GM04504 (cell line): ENCODE results near the gene SIRT3.
A peak's percentile ranks its signal among the peaks of the same experiment; 100 is the strongest.

Source experiments
- DNase-seq: peaks from one replicate; pipeline ENCODE4 v3.0.0-alpha.2; 2012; ENCODE audit warnings: low read depth

The SIRT3 gene

DNA sequence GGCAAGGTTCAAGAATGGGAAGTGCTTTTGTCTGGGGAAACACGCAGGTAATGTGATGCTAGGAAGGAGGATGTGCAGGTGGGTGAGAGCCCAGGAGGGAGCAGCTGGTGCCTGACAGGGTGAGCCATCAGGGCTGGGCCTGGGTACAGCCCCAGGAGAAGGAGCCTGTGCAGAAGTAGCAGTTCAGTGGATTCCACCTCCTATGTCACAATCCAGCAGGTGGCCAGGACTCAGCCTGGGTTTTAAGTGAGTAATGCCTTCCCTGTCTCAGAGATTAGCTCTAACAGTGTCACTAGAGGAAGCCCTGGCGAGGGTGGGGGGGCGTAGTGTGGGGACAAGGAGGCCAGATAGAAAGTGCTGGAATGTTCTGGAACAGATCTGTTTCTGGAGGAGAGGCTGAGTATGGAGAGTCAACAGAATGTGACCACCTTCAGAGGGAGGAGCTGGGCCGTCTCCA lies 20.5 kb downstream of the SIRT3 start:
- no peak for DNase-seq

DNA sequence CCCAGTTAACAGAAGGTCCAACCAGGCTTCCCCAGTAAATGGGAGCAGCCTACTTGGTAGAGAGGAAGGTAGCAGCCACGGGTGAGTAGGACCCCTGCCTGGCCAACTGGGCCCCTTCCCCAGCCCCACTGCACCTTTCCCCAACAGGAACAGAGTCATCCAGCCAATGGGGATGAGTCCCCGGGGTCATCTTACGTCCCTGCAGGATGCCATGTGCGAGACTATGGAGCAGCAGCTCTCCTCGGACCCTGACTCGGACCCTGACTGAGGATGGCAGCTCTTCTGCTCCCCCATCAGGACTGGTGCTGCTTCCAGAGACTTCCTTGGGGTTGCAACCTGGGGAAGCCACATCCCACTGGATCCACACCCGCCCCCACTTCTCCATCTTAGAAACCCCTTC lies 22.1 kb downstream of the SIRT3 start:
- DNase-seq = no peak

DNA sequence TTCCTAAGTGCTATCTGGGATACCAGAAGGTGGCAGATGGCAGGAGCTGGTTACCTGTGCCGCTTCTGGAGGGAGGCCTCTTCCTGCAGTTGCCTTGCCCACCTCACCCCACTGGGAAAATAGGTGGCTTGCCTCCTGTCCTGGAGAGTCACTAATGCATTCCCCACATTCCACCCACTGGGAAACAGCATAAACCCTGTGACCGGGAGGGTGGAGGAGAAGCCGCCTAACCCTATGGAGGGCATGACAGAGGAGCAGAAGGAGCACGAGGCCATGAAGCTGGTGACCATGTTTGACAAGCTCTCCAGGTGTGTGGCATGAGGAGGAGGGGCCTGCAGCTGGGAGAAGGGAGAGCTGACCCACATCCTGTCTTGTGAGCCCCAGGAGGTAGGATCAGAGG lies 23.0 kb downstream of the SIRT3 start:
- DNase-seq = no peak

DNA sequence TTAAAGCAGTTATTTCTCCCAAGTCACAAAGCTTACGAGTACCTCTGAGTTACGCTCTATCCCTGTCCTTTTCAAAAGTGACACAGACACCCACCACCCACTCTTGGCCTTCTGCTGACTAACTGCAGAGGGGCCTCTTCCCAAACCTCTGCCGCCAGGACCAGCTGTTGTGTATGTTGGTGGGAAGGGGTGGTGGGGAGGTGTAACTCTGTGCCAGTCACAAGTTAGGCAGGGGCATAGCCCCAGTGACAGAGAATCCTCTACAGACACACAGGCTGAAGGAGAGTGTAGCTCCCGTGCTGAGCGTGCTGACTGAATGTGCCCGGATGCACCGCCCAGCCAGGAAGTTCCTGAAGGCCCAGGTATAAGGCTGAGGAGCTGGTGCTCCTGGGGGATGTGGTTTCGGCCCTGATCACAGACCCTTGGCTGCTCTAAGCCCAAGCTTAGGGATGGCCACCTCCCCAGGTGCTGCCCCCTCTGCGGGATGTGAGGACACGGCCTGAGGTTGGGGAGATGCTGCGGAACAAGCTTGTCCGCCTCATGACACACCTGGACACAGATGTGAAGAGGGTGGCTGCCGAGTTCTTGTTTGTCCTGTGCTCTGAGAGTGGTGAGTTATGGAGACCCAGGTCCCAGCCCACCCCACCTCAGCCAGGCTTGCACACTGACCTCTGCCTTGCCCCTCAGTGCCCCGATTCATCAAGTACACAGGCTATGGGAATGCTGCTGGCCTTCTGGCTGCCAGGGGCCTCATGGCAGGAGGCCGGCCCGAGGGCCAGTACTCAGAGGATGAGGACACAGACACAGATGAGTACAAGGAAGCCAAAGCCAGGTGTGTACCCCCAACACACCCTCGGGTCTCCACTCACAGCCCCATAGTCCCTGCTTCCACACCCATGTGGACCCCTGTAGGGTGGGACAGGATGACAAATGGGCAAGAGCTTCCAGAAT lies 23.7 kb downstream of the SIRT3 start:
- DNase-seq = no peak

DNA sequence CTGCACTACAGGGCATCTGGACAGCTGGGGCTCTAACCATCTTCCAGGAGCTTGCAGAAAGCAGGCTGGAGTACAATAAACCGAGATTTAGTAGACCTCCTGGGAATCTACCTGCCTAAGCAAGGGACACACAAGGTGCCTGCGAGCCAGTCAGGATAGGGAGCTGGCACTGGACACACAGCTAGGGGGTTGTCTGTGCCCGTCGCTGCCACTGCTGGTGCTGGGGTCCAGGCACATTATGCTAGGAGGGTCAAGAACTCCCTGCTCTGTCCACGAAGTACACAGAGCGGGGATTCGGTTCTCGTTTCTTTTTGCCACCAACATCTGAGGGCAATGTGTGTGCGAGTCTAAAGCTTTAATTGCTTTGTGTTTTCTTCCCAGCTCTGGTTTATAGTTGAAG lies 24.4 kb downstream of the SIRT3 start:
- no peak for DNase-seq

DNA sequence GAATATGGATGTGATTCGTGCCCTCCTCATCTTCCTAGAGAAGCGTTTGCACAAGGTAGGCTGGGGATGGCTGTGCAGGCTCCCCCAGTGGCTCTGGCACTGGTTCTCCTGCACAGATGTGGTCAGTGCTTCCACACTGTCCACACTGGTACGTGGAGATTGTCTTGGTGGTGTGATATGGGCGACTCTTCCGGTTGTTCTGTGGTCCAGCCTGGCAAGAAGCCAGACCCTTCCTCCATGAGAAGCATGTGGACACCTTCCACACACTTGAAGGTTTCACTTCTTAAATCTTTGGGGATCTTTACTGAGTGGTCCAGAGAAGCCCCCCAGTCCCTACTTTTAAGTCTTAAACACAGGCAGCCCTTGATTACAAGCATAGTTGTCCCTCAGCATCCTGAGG lies 24.8 kb downstream of the SIRT3 start:
- no peak for DNase-seq

DNA sequence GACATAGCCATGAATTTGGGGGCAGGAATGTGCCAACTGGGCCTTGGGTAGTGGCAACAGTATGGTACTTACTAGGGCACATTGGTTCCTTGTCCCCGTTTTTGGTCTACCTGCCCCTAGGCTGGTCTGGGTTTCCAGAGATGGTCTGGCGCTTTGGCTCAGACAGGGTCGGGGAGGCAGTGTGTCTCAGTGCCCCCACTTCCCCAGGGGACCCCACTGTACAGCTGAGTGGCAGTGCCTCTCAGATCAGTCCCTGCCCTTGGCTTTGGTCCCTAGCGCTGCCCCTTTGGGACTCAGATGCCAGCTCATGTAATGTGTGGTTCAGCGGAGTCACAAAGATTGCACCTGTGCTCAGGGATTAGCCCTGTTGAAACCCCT lies 25.4 kb downstream of the SIRT3 start:
- DNase-seq = no peak

DNA sequence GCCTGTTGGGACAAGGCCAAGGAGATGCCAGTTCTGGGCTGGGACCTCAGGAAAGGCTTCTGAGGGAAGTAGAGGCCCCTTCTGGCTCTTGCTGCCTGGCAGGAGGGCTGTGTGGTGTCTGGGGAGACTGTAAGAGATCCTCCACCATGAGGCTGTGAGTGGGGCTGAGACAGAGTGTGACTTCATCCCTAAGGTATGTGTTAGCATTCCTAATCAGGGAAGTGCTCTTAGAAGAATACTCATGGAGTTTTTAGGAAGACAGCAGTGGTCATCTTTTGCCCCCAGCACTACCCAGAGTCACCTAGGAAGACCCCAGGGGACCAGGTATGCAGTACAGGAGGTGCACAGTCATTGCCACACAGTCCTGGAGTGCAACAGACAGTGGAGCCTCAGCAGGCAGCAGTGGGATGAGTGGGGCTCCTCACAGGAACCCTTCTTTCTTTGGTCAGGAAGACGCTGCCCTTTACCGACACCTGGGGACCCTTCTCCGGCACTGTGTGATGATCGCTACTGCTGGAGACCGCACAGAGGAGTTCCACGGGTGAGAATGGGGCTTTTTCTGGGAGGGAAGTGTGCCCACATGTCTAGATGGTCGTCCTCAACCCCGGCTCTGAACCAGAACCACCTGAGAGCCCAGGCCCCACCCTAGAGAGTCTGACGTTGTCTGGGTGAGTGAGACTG lies 25.9 kb downstream of the SIRT3 start:
- peak; percentile 60 for DNase-seq

DNA sequence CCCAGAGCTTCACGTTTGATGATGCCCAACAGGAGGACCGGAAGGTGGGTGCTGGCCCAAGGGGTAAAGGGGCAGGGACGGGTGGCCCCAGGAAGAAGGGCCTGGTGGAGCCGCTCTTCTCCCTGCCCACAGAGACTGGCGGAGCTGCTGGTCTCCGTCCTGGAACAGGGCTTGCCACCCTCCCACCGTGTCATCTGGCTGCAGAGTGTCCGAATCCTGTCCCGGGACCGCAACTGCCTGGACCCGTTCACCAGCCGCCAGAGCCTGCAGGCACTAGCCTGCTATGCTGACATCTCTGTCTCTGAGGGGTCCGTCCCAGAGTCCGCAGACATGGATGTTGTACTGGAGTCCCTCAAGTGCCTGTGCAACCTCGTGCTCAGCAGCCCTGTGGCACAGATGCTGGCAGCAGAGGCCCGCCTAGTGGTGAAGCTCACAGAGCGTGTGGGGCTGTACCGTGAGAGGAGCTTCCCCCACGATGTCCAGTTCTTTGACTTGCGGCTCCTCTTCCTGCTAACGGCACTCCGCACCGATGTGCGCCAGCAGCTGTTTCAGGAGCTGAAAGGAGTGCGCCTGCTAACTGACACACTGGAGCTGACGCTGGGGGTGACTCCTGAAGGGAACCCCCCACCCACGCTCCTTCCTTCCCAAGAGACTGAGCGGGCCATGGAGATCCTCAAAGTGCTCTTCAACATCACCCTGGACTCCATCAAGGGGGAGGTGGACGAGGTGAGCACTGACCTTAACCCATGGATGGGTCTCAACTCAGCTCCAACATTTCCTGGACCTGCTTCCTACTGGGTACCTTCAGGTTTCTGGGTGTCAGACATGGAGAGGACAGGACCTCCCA lies 26.6 kb downstream of the SIRT3 start:
- DNase-seq = no peak

DNA sequence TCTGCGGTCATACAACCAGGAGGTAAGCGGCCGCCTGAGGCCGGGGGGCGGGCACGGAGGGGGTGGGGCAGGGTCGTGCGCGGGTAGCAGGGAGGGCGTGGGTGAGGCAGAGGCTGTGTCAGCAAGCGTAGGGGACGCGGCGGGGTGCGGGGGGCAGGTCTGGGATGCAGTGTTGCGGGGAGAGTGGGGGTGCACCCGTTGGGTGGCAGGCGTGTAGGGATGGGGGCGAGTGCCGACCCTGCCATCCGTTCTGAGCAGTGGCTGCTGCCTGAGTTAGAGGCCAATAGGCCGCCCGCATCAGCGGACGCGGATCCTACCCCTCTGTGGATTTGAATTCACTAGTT lies 27.3 kb downstream of the SIRT3 start:
- DNase-seq = no peak

DNA sequence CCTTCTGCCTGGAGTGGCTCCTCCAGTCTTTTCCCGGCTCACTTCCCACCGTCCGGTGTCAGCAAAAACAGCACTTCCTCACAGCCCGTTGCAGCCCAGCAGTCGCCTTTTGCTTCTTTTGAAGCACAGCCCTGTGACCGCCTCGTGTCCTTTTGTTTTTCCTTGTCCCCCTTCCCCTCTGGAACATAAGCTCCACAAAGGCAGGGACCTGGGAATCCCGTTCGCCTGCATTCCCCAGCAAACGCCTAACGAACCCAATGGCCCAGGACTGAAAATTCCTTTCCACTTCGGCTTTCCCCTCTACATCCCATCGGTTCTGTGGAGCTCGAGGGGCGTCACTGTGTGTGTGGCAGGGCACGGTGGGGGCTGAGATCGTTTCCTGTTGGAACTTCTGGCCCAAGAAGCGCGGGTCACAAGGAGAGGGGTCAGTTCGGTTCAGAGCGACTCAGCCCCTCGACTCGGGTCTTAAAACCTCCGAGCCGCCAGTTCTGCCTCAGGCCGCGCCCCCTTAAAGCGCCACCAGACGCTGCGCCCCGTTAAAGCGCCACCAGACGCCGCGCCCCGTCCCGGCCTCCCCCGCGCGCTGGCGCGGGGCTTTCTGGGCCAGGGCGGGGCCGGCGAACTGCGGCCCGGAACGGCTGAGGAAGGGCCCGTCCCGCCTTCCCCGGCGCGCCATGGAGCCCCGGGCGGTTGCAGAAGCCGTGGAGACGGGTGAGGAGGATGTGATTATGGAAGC lies 27.8 kb downstream of the SIRT3 start:
- no peak for DNase-seq

DNA sequence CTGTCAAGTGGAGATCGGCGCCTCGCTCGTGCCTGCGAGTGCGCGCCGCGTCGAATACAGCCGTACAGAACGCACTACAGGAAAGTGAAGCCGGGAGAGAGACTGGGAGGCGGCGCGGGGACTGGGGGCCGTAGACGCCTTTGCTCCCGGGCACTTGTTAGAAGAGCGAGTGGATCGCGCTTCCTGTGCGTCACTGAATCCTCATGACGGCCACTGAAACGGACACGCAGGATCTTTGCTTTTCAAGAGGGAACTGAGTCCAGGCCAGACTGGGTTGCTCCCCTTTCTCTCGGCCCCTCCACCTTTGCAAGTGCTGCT lies 28.3 kb downstream of the SIRT3 start:
- no peak for DNase-seq

DNA sequence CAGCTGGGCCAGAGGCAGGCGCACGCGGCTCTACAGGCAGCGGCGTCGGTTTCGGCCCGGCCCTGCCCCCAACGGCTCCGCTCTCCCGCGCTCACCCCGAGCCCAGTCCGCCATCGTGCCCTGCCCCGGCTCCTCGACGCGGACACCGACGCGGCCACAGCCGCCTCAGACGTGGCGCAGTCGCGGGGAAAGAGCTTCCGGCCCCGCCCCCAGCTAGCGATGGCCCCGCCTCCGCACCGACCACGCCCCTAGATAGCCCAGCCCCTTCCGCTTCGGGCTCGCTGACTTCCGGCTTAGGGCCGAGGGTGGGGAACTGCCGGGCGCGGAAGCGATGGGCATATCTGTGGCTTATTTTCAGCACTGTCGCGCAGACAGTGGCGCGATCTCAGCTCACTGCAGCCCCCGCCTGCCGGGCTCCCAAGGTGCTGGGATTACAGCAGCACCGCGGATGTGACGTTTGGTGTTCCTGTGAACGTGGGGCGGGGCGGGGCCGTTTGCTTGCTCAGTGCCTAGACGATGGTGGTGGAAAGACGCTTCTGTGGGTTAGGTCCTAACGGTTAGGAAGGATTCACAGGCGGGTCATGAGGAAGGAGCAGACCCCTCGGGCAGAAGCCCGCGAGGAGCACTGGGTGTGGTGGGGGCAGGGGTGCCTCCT lies 28.8 kb downstream of the SIRT3 start, which contains the start of the genes BET1L and RIC8A:
Gene BET1L, minus strand, starts transcription at position 192 of the 655 bp plus-strand sequence. Its CDS starts 78 bp downstream, at position 114.
Gene RIC8A, plus strand, starts transcription at position 501 of the 655 bp plus-strand sequence. CDS start 1,147 bp downstream, outside the sequence.
- peak; percentile 96 for DNase-seq

DNA sequence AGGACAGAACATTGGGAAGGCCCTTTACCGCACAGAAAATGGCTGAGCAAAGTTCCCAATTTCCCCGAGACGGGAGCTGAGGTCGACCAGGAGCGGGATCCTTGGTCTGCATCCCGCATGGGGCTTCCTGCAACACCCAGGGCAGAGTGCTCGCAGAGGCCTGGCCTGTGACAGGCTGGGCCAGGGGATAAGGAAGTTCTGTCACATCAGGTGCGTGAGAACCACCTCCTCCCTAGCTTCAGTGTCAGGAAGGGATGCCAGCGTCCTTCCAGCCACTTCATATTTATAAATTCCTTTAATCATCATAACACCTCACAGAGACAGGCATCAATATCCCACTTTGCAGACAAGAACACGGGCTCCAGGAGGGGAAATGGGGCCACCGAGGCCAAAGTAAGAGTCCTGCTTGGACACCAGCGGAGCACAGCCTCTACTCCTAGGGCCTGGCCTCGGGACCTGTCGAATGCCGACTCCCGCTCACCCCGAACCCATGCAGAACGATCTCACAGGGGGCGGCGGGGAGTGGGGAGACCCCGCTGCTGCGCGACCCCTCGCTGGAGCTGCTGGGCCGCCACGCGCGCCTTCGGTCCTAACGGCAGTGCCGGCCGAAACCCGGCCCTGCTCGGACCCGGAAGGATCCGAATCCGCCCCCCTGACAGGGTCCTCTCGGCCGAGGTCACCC lies 29.5 kb downstream of the SIRT3 start:
- no peak for DNase-seq

DNA sequence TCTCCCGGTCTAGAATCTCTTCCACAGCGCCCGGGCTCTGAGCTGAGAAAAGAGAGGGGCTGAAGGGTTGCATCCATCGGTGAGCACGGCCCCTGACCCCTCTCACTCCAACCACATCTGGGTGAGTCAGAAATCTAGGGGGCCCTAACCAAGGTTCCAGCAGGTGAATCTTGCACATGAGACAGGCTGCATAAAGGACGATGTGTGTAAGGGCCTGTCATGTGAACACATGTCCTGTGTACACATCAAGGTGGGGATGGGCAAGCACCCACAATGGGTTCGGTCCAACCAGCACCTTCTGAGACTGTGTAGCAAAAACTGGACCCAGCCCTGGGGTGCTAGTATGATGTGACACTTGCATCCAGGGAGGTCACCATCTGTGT lies 30.1 kb downstream of the SIRT3 start:
- DNase-seq = no peak

DNA sequence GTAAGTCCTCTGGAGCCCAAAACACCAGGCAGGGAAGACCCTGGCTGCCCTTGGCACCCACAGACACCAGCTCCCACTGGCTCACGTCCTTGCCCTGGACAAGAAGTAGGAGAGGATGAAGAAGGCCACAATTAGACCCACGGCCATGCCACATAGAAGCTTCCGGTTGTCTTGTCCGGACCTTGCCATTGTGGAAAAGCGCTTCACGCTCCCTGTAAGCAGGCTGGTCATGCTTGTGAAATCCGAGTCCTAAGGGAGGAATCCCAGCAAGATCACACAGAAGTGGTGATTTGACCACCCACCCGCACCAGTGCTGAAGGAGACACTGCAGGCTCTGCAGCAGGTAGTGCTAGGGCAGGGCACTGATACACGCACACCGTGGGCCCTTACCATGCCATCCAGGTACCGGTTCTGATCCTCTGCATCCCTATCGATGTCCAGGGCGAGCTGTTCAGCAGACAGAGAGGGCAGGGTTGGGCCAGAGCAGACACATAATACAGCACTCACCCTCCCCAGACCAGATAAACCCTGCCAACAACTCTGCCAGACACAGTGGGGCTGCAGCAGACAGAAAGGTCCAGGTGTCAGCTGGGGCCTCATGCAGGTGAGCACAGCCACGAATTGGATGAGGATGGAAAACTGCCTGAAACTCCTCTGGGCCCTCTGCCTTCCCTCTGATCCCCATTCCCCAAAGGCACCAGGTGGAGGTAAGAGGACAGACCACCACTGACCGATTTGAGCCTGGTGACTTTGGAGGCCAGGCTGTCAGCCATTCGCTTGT lies 30.7 kb downstream of the SIRT3 start:
- no peak for DNase-seq

DNA sequence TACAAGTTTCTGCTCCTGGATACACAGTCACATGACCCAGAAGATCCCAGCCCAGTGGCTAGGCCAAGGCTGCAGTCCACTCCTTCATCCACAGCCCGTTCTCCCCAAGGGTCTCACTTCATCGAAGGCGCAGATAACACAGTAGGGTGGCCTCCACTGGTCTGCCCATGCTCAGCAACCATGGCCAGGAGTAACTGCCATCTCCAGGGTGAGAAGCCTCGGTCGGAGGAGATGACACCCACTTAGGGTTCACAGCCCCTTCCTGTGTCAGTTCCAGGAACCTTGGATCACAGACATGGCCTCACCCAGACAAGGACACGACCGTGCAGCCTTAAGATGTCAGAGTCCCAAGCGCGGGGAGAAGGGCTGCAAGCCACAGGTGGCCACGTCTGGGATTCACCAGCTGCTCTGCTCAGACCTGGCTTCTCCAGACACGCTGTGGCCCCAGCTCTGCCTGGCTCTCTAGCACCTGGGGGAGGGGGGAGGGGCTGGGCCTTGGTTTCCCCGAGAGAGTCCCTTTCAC lies 31.5 kb downstream of the SIRT3 start:
- no peak for DNase-seq

DNA sequence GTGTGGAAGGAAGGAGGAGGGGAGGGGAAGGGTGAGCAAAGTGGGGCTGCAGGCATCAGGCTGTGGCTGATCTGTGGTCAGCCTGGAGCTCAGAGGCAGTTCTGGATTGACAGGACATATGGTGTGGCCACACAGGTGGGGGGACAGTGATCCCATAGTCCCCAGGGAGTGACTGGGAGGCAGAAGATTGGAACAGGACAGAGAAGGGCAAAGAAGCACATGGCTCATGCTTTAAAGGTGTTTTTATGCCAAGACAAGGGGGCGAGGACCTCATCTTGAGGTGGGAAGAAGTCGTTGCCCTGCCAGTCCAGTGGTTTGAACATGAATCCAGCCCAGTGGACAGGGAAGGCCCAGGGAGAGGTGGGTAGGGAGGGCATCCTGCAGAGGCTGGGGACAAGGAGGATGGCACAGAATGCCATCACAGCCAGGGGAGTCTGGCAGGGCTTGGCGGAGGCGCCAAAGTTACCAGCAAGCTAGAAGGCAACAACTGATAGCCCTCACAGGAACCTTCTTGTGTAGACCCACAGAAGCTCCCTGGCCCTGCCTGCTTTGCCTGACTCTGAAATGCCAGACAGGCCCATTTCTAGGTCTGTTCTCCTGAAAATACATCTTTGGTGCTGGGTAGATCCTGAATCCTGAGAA lies 32.1 kb downstream of the SIRT3 start:
- DNase-seq = no peak
